Endothelial cell of umbilical vein (primary cell): ENCODE results near the gene ZNF79. TPM values are rescaled to one million over a fixed set of nuclear protein-coding genes. Genes with fewer than 3 reads are reported as not detected.

ENCODE experiments used
- BruUV-seq: library from RNA; stranded (reverse); fragments of 400-500 nt; replicated peaks from 2 replicates; lab custom pipeline; 2021; lab: Mats Ljungman, UMichigan
- CTCF ChIA-PET: fragments of 300-600, 350-600 bp; sonication (Branson Sonifier 250); formaldehyde crosslinking; loops from one replicate; lab custom pipeline; 2021; ENCODE audit warnings: antibody characterized with exemption, inconsistent platforms; lab: Charles Lee
- POLR2A ChIA-PET: fragments of 300-600, 350-600 bp; sonication (Branson Sonifier 250); formaldehyde crosslinking; loops from one replicate; lab custom pipeline; 2021; ENCODE audit warnings: antibody characterized with exemption, inconsistent platforms; lab: Charles Lee
- DNase-seq: peaks from one replicate; pipeline ENCODE4 v3.0.0-alpha.2; 2011; ENCODE audit warnings: low read depth, low spot score
- FAIRE-seq: peaks from 2 replicates; lab custom pipeline; 2011; peaks lifted over from hg19 to GRCh38; lab: Jason Lieb, UNC
- H2AFZ ChIP-seq: 2 replicates; pipeline ENCODE4 v1.6.0; 2012; ENCODE audit warnings: low read depth, low read length, control low read depth, inconsistent platforms
- H3K27ac ChIP-seq: 2 replicates; pipeline ENCODE4 v1.5.1; 2011; ENCODE audit warnings: low read depth, mild to moderate bottlenecking, control low read depth, low read length, moderate library complexity; ENCODE audit not compliant: insufficient read depth
- H3K27me3 ChIP-seq, 2 experiments: 2 replicates each; pipeline versions ENCODE4 v1.6.0 to v1.6.1; 2011; ENCODE audit warnings: low read length in 2 of 2, mixed read lengths in 1 of 2; ENCODE audit not compliant: control insufficient read depth in 2 of 2, insufficient read depth in 2 of 2
- H3K36me3 ChIP-seq, 2 experiments: 2 replicates in 1 of 2; 3 replicates in 1 of 2; pipeline ENCODE4 v1.5.1; 2011; ENCODE audit warnings: low read length in 2 of 2, mild to moderate bottlenecking in 1 of 2, moderate library complexity in 1 of 2; ENCODE audit not compliant: control insufficient read depth in 2 of 2, insufficient read depth in 2 of 2; ENCODE audit errors: extremely low read depth in 1 of 2
- H3K4me1 ChIP-seq: 3 replicates; pipeline ENCODE4 v1.5.1; 2011; ENCODE audit warnings: mild to moderate bottlenecking, low read length; ENCODE audit not compliant: control insufficient read depth, insufficient read depth; ENCODE audit errors: extremely low read depth
- H3K4me2 ChIP-seq: 2 replicates; pipeline ENCODE4 v1.6.1; 2011; ENCODE audit warnings: low read length, control low read depth, mixed read lengths; ENCODE audit not compliant: insufficient read depth
- H3K4me3 ChIP-seq, 3 experiments: fragments of 200-600 bp in 1 of 3; sonication (generic), shearing (Covaris generic) in 1 of 3; replicated peaks in 1 of 3; 2 replicates each; pipeline ENCODE4 v1.5.1; 2011 to 2016; ENCODE audit warnings: control low read depth in 3 of 3, low read length in 3 of 3, mild to moderate bottlenecking in 2 of 3, inconsistent platforms in 1 of 3, low read depth in 1 of 3, moderate library complexity in 1 of 3; ENCODE audit not compliant: insufficient read depth in 1 of 3
- H3K79me2 ChIP-seq: 2 replicates; pipeline ENCODE4 v1.6.0; 2012; ENCODE audit warnings: low read length, inconsistent platforms; ENCODE audit not compliant: control insufficient read depth, insufficient read depth
- H3K9ac ChIP-seq: replicated peaks from 2 replicates; pipeline ENCODE3; 2011; ENCODE audit warnings: low read length, control low read depth; ENCODE audit not compliant: insufficient read depth; ENCODE audit errors: extremely low read depth
- H3K9me1 ChIP-seq: replicated peaks from 3 replicates; pipeline ENCODE4 v1.6.0; 2011; ENCODE audit warnings: mild to moderate bottlenecking, low read length; ENCODE audit not compliant: control insufficient read depth, insufficient read depth; ENCODE audit errors: extremely low read depth
- H3K9me3 ChIP-seq: replicated peaks from 2 replicates; pipeline ENCODE4 v1.5.1; 2012; ENCODE audit warnings: low read length, inconsistent platforms; ENCODE audit not compliant: control insufficient read depth, insufficient read depth
- H4K20me1 ChIP-seq: replicated peaks from 2 replicates; pipeline ENCODE3; 2011; ENCODE audit warnings: mild to moderate bottlenecking, low read length; ENCODE audit not compliant: control insufficient read depth, insufficient read depth; ENCODE audit errors: extremely low read depth
- GATA2 ChIP-seq: IDR thresholded peaks from 2 replicates; pipeline ENCODE4 v1.7.0; 2011; ENCODE audit warnings: low read depth, mild to moderate bottlenecking, moderate library complexity, mixed read lengths, low read length; ENCODE audit not compliant: insufficient read length, insufficient read depth
- MYC ChIP-seq: IDR thresholded peaks from one replicate; pipeline ENCODE4 v1.6.1; 2011; ENCODE audit warnings: mild to moderate bottlenecking, low read depth, low read length
- POLR2A ChIP-seq: IDR thresholded peaks from 2 replicates; pipeline ENCODE4 v1.6.1; 2012; ENCODE audit warnings: low read depth, mild to moderate bottlenecking, control low read depth, low read length
- dilution Hi-C: fragments of 300-500 bp; cut with MboI; formaldehyde crosslinking; loops from one replicate; pipeline ENCODE4 v1.15.0; 2019; ENCODE audit warnings: low sequenced_read_pairs; ENCODE audit not compliant: extremely low pct_ligation_motif_present
- intact Hi-C: fragments of 100-400 bp; cut with micrococcal nuclease; formaldehyde crosslinking; loops from one replicate; pipeline ENCODE4 v1.10.0; 2022
- polyA plus RNA-seq, 4 experiments: library from polyadenylated mRNA; depleted of rRNA in 3 of 4; stranded (reverse) in 3 of 4; unstranded in 1 of 4; fragments of >200 nt; gene quantifications; 2 replicates each; pipeline versions ENCODE4 v1.2.1 to v1.2.3, GENCODE V29; 2011 to 2012; ENCODE audit warnings: missing spikeins in 1 of 4
- total RNA-seq: library from RNA; stranded (reverse); gene quantifications from 2 replicates; pipeline ENCODE4 v1.2.3, GENCODE V29; 2021
- TF ChIP-seq, protein P1 (sequence below): IDR thresholded peaks from 2 replicates; pipeline ENCODE4 v1.6.1; 2011; ENCODE audit not compliant: insufficient read depth, insufficient read length

Gene ZNF79
- total and polyA plus RNA-seq, 2 donors (not counting 3 experiments of a cell fraction or from before 2014, with no cell fraction given) = 6.3 to 10.6 TPM

- CTCF ChIA-PET = no interaction called here
- dilution Hi-C loops = no loop called here
- no peak for FAIRE-seq
Measured at GRCh38 chr9:127438394-127438793, 14.2 kb downstream of the ZNF79 start.

GRCh38 chr9:127444283-127444920, 20.2 kb downstream of the ZNF79 start:
- Histone ChIP-seq H3K27ac (no peak overlapping the region), H3K4me3 (no peak overlapping the region), H3K36me3 (peaks cover 49 to 51% of the 10 kb centered on the region in 2 experiments), H3K9me3 (peaks cover 3% of the 10 kb centered on the region), H3K4me2 (no peak overlapping the region), H4K20me1 (no peaks in the 10 kb centered on the region), H3K79me2 (peaks cover 17% of the 10 kb centered on the region), H3K27me3 (no peaks in the 10 kb centered on the region), H3K4me1 (peaks cover 9% of the 10 kb centered on the region), H3K9ac (no peak overlapping the region), H2AFZ (no peak overlapping the region), H3K9me1 (no peaks in the 10 kb centered on the region)
- BruUV-seq = no TSS peak
- CTCF ChIA-PET = interaction anchor here (0.9 to 1.4 kb wide), 3 partner anchors 10 to 230 kb away, joined by 3 to 4 read pairs (median 4); partner anchors contain the start of gene ZNF79
- no peak for TF ChIP-seq POLR2A
- FAIRE-seq (no peak), DNase-seq (no peak)
- intact Hi-C loops = no loop called here
- dilution Hi-C loops = no loop called here
- POLR2A ChIA-PET = interaction anchor here (0.5 to 0.7 kb wide), 4 partner anchors 24 to 426 kb away, joined by 3 to 5 read pairs (median 3); no protein-coding TSS in a partner anchor

More at GRCh38 chr9:127438394-127438793, 14.2 kb downstream of the ZNF79 start:
- no peak overlapping the region for H3K4me3 ChIP-seq
- POLR2A ChIA-PET = no interaction called here
- no peak overlapping the region for H3K9ac ChIP-seq
- peaks cover 17 to 50% of the 10 kb centered on the region in 2 experiments for H3K36me3 ChIP-seq
- H3K4me2 ChIP-seq = no peak overlapping the region
- TF ChIP-seq MYC (no peak), GATA2 (no peak)
- TF ChIP-seq, protein P1, sequence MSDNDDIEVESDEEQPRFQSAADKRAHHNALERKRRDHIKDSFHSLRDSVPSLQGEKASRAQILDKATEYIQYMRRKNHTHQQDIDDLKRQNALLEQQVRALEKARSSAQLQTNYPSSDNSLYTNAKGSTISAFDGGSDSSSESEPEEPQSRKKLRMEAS = no peak
- H2AFZ ChIP-seq = no peak overlapping the region
- H3K9me3 ChIP-seq = no peaks in the 10 kb centered on the region
- no peaks in the 10 kb centered on the region for H3K9me1 ChIP-seq
- no peaks in the 10 kb centered on the region for H3K4me1 ChIP-seq
- no peak for DNase-seq
- no TSS peak for BruUV-seq
- no peaks in the 10 kb centered on the region for H4K20me1 ChIP-seq
- H3K27ac ChIP-seq = no peak overlapping the region
- H3K27me3 ChIP-seq = no peaks in the 10 kb centered on the region
- H3K79me2 ChIP-seq = no peaks in the 10 kb centered on the region
- intact Hi-C loops = no loop called here
